HepG2 (cell line): ENCODE measurements around the gene SLC29A1. TPM values are rescaled to one million over a fixed set of nuclear protein-coding genes. Genes with fewer than 3 reads are reported as not detected.
A peak's percentile ranks its signal among the peaks of the same experiment; 100 is the strongest.

Source experiments
- ATRX ChIP-seq: sonication (generic); formaldehyde crosslinking; IDR thresholded peaks from 2 replicates; pipeline ENCODE4 v1.4.0; 2020; ENCODE audit warnings: missing genetic modification reagents, borderline replicate concordance
- CSRNP2 ChIP-seq: sonication (generic); formaldehyde crosslinking; conservative IDR thresholded peaks from 2 replicates; pipeline ENCODE4 v1.8.0; 2022; ENCODE audit warnings: low read depth, missing genetic modification reagents
- GATAD2A ChIP-seq: IDR thresholded peaks from 2 replicates; pipeline ENCODE4 v1.6.1; 2016
- GMEB2 ChIP-seq: IDR thresholded peaks from 2 replicates; pipeline ENCODE4 v1.6.1; 2016; ENCODE audit warnings: missing biosample characterization, missing genetic modification reagents, low read depth
- KIAA2018 ChIP-seq: sonication (generic); formaldehyde crosslinking; IDR thresholded peaks from 2 replicates; pipeline ENCODE4 v1.5.0; 2020; ENCODE audit warnings: mild to moderate bottlenecking, missing genetic modification reagents, borderline replicate concordance
- RARG ChIP-seq: sonication (generic); formaldehyde crosslinking; IDR thresholded peaks from 2 replicates; pipeline ENCODE4 v1.4.0; 2020; ENCODE audit warnings: low read depth, mild to moderate bottlenecking, missing genetic modification reagents
- RELA ChIP-seq: sonication (generic); formaldehyde crosslinking; IDR thresholded peaks from 2 replicates; pipeline ENCODE4 v1.4.0; 2020; ENCODE audit warnings: missing genetic modification reagents
- REPIN1 ChIP-seq: sonication (generic); formaldehyde crosslinking; IDR thresholded peaks from 2 replicates; pipeline ENCODE4 v1.8.0; 2022; ENCODE audit warnings: missing genetic modification reagents, low read depth, mild to moderate bottlenecking, borderline replicate concordance
- SALL2 ChIP-seq: sonication (generic); formaldehyde crosslinking; IDR thresholded peaks from 2 replicates; pipeline ENCODE4 v1.8.1; 2023; ENCODE audit warnings: mild to moderate bottlenecking, missing genetic modification reagents, inconsistent platforms
- SMARCC2 ChIP-seq: fragments of 450-650 bp; IDR thresholded peaks from 2 replicates; pipeline ENCODE4 v1.6.1; 2017; ENCODE audit warnings: antibody characterized with exemption, mild to moderate bottlenecking
- XRCC5 ChIP-seq: fragments of 200-400 bp; formaldehyde crosslinking; optimal IDR thresholded peaks from 2 replicates; pipeline ENCODE3; 2017; ENCODE audit warnings: mild to moderate bottlenecking, low read length
- ZFP36 ChIP-seq: fragments of 150-350 bp; IDR thresholded peaks from 2 replicates; pipeline ENCODE4 v1.6.1; 2018; ENCODE audit warnings: borderline replicate concordance, low read length, low read depth; ENCODE audit not compliant: partially characterized antibody
- ZNF660 ChIP-seq: sonication (generic); formaldehyde crosslinking; IDR thresholded peaks from 2 replicates; pipeline ENCODE4 v1.5.1; 2020; ENCODE audit warnings: mild to moderate bottlenecking, low read depth, missing genetic modification reagents, borderline replicate concordance
- ZSCAN21 ChIP-seq: sonication (generic); formaldehyde crosslinking; IDR thresholded peaks from 2 replicates; pipeline ENCODE4 v1.8.0; 2022; ENCODE audit warnings: mild to moderate bottlenecking, missing genetic modification reagents, moderate library complexity, borderline replicate concordance
- ZSCAN29 ChIP-seq: sonication (generic); formaldehyde crosslinking; conservative IDR thresholded peaks from 2 replicates; pipeline ENCODE4 v1.4.0; 2020; ENCODE audit warnings: mild to moderate bottlenecking, missing genetic modification reagents
- polyA plus RNA-seq, 8 experiments: library from polyadenylated mRNA; depleted of rRNA in 3 of 8; stranded (reverse) in 7 of 8; unstranded in 1 of 8; fragments of >200 nt; fragmentation: Illumina TruSeq in 4 of 8; extraction: Trizol in 4 of 8; gene quantifications; 2 replicates each; pipeline versions ENCODE4 v1.2.1 to v1.2.3, GENCODE V29; 2011 to 2016; ENCODE audit warnings: low read depth in 4 of 8, missing spikeins in 1 of 8, mixed read lengths in 1 of 8; ENCODE audit not compliant: insufficient read depth in 1 of 8
- total RNA-seq, 5 experiments: library from RNA; depleted of rRNA; stranded (reverse); fragments of >200 nt; fragmentation: Illumina TruSeq; extraction: Trizol; gene quantifications; 2 replicates each; pipeline ENCODE4 v1.2.3, GENCODE V29; 2016; ENCODE audit warnings: low read depth in 1 of 5

Gene SLC29A1
- total and polyA plus RNA-seq, 2 of the 13 experiments (the other 11 are each of a cell fraction or from before 2014, with no cell fraction given) = 43.2 to 106 TPM

GRCh38 chr6:44257025-44257752 lies 33.8 kb downstream of the SLC29A1 start, which contains the start of gene SLC35B2 (continued):
- TF ChIP-seq KIAA2018 (no peak), ZFP36 (no peak), ZNF660 (CRISPR knock-in tag) (no peak), GMEB2 (CRISPR knock-in tag) (peak; percentile 26; the same call in 1 of the 2 replicates), ZSCAN29 (CRISPR knock-in tag) (no peak), RELA (no peak), ZSCAN21 (CRISPR knock-in tag) (peak; percentile 96), REPIN1 (peak; percentile 93), RARG (CRISPR knock-in tag) (no peak), SMARCC2 (no peak), CSRNP2 (CRISPR knock-in tag) (peak; percentile 92; the same call in 1 of the 2 replicates), ATRX (CRISPR knock-in tag) (no peak), GATAD2A (CRISPR knock-in tag) (peak; percentile 71; the same call in 1 of the 2 replicates), SALL2 (CRISPR knock-in tag) (peak; percentile 53; the same call in 1 of the 2 replicates), XRCC5 (no peak)
